ENCODE results near the gene CCDC7.
A peak's percentile ranks its signal among the peaks of the same experiment; 100 is the strongest.
"Not testable (repeated sequence)": the region's sequence is repeated elsewhere in the genome, so short reads cannot be mapped to it uniquely, and the experiment has no call there.

CCDC7 gene

GRCh38 chr10:32738958-32739357, 293.0 kb downstream of the CCDC7 start:
- DNase-seq, result no peak

- no peak for DNase-seq
Measured at GRCh38 chr10:32744321-32744720, 298.4 kb downstream of the CCDC7 start.

- no peak for DNase-seq
Measured at GRCh38 chr10:32746869-32747268, 300.9 kb downstream of the CCDC7 start.

- no peak for DNase-seq
Measured at GRCh38 chr10:32751582-32751981, 305.6 kb downstream of the CCDC7 start.

DNA sequence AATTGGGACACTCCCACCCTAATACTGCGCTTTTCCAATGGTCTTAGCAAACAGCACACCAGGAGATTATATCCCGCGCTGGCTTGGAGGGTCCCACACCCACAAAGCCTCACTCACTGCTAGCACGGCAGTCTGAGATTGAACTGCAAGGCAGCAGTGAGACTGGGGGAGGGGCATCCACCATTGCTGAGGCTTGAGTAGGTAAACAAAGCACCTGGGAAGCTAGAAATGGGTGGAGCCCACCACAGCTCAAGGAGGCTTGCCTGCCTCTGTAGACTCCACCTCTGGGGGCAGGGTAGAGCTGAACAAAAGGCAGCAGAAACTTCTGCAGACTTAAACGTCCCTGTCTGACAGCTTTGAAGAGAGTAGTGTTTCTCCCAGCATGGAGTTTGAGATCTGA, 309.0 kb downstream of the CCDC7 start:
- not testable (repeated sequence) for DNase-seq

DNA sequence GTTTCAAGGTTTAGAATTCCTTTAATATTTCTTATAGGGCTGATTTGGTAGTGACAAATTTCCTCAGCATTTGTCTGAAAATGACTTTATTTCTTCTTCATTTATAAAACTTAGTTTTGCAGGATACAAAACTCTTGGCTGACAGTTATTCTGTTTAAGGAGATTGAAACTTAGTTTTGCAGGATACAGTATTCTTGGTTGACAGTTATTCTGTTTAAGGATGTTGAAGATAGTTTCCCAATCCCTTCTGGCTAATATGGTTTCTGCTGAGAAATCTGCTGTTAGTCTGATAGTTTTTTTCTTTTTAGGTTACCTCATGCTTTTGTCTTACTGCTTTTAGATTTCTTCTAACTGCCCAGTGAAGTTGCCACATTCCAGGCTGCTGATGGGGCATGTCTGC, 325.3 kb downstream of the CCDC7 start:
- no peak for DNase-seq

DNA sequence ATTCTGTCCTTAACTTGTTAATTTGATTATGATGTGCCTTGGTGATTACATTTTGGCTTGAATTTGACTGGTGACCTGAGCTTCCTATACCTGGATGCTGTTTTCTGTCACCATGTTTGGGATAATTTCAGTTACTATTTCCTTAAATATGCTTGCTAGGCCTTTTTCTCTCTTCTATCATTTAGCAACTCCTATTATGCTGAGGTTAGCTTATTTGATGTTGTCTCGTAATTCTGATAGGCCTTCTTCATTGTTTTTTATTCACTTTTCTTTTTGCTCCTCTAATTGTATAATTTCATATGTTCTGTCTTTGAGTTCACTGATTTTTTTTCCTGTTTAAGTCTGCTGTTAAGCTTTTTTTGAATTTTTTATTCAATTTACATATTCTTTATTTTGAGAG, 327.2 kb downstream of the CCDC7 start:
- no peak for DNase-seq

GRCh38 chr10:32786968-32787367, 341.0 kb downstream of the CCDC7 start:
- no peak for DNase-seq

GRCh38 chr10:32787690-32788284, 341.8 kb downstream of the CCDC7 start:
- no peak for DNase-seq

DNA sequence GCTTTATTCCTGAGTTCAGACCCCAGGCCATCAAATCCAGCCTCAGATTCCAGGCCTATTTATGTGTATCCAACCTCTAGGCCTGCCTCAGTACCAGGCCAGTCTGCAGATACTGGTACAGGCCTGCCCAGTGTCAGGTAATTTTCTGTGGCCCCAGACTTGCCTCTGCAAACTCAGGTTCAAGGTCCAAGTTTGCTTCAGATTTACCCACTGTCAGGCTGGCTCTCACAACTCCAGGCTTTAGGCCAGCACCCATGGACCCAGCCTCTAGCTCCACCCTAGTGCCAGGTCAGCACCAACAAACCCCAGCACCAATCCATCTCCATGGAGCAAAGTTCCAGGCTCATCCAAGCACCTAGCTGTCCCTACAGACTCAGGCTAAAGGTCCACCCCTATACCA, 342.4 kb downstream of the CCDC7 start:
- no peak for DNase-seq

DNA sequence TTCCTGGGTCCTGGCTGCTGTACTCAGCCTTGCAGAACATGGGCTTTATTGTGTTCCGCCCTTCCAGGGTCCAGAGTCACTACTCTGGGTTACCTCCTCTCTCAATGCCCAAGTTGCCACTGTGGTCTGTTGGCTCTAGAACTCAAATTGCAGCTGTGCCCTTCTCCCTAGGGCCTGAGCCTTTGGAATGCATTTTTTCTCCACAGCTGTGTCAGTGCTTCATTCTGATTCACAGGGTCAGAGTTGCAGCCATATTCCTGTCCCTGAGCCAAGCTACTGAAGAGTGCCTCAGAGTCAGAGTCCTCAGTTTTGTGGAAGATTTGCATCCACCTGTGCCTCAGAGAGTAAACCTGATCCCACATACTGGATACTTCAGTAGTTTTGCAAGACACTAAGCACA, 344.5 kb downstream of the CCDC7 start:
- peak; percentile 47 for DNase-seq

- DNase-seq, result no peak
Measured at GRCh38 chr10:32793033-32793432, 347.1 kb downstream of the CCDC7 start.

DNA sequence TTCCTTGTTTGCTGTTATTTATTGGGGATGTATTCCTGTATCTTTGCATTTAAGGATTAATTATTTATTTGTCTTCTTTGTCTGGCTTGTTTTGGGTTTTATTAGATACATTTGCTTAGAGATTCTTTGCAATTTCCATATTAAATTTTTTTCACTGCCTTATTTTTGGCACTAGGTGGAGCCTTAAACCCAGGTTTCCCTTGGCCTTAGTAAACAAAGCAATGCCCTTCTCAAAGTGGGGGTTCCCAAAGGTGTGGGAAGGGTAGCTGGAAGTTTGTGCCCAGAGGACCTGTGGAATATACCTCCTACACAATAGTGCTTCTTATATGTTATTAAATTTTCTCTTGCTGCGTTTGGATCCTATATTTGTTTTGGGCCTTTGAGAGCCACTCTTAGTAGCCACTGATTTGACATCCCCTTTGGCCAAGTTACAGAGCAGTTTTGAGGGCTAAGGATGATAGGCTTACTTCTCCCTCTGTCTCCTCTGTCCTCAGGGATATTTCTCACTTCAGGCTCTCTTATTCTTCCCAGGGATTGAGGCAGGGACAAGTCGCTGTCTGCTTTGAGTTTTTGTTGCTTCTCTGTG, 349.8 kb downstream of the CCDC7 start:
- peak; percentile 45 for DNase-seq

DNA sequence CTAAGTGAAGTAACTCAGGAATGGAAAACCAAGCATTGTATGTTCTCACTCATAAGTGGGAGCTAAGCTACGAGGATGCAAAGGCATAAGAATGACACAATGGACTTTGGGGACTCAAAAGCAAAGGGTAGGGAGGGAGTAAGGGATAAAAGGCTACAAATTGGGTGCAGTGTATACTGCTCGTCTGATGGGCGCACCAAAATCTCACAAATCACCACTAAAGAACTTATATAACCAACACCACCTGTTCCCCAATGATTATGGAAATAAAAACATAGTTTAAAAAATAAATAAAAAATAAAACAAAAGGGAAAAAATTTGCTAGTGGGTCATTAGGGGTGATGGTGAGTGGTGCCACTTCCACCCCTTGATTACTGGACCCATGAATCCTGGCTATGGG, 351.5 kb downstream of the CCDC7 start:
- not testable (repeated sequence) for DNase-seq

DNA sequence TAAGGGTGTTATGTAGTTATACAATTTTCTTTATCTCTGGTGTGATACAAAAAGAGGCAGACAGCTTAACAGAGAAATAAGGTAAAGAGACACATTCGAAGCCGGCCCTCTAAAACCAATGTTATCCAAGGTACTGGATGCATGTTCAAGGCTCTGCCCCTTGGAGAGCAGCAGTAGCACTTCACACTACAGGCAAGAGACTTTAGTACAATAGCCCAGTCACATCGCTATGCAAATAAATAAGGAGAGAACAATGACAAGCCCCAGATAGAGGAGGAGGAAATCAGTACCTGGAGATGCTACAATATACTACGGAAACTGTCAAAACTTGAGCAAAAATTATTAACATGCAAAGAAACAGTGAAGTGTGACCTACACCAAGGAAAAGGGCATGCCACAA, 401.0 kb downstream of the CCDC7 start:
- no peak for DNase-seq

GRCh38 chr10:32851301-32851700, 405.4 kb downstream of the CCDC7 start:
- DNase-seq, result no peak

GRCh38 chr10:32854435-32854834, 408.5 kb downstream of the CCDC7 start:
- DNase-seq, result no peak

- no peak for DNase-seq
Measured at GRCh38 chr10:32865170-32865569, 419.2 kb downstream of the CCDC7 start.

DNA sequence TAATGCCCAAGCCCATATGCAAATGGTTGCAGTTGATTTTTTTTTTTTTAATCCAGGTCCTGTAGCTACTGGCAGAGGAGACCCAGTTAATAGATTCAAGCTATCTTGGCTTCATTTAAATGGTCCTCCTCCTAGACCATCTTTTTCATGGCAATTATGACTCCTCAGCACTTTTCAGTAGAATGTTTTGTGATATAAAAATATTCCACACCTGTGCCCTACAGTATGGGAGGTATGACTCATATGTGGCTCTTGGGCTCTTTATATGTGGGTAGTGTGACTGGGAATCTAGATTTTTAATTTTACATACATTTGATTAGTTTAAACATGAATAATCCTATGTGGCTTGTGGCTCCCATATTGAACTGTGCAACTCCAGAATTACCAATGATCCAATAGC, 432.0 kb downstream of the CCDC7 start:
- DNase-seq, result no peak

DNA sequence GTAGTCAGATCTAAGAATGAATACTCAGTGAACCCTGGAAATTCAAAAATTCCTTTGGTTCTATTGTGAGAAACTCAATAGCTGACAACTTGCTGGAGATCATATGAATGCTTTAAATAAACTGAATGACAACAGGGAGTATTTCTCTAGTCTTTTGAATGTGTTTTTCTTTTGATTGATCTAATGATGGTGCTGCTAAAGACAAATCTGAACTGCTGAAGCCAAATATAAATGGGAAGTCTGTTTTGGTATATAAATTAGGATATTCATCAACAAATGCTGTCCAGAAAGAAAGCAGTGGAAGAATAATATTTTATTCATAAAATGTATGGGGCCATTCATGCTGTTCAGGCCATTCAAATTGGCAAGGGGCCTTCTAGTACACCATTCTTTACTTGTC, 432.7 kb downstream of the CCDC7 start:
- DNase-seq, result no peak

GRCh38 chr10:32882076-32882475, 436.1 kb downstream of the CCDC7 start:
- no peak for DNase-seq

DNA sequence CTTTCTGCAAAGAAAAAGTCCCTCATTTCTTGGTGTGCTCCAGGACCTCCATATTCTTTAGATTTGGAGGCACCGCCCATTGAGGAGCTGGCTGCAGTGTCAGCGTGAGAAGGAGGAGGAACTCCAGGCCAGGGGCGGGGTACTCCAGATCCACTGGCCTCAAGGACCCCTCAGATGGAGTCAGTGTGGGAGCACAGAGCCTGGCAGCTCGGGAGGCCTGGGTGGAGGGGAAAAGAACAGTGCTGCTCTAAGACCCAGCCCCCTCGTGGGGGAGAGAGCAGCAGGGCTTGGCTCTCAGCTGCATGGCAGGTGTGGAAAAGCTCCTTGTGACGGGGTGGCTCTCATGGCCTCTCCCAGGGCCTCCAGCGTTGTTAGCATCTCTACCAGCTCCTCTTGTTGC, 441.5 kb downstream of the CCDC7 start:
- DNase-seq, result no peak

DNA sequence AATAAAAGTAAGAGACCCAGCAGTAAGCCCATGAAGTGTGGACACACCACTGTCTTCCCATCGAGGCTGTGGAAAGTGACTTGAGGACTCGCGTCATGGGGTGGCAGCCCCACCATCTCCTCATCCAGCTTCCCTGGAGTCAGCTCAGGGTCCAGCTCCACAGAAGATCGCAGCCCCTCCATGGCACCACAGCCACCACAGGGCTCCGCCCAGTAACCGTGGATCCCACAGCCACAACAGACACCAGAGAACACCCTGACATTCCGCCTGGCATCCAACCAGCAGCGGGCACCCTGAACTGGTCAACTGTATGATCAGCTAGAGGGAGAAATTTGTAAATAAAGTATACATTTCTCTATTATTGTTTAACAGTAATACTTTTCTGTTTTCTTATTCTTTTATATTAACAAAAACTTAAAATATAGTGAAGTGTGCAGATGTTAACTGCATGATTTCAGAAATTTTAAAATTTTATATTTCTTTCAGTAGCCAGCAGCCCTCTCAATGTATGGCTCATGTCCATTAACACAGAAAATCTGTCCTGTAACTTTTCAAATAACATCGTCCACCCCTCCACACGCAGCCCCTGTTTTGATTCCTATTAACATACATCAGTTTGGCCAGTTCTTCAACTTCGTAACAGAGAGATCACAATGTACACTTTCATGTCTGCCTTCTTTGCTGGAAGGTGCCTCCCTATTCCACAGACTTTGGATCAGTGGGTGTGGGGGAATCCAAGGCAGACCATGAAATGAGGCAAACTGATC, 442.4 kb downstream of the CCDC7 start:
- no peak for DNase-seq

- no peak for DNase-seq
Measured at GRCh38 chr10:32889631-32890212, 443.8 kb downstream of the CCDC7 start.
